GM23248 (cell line): ENCODE data around the gene GPX4. TPM values are rescaled to one million over a fixed set of nuclear protein-coding genes. Genes with fewer than 3 reads are reported as not detected.

Source experiments
- DNase-seq: peaks from one replicate; pipeline ENCODE4 v3.0.0-alpha.2; 2015
- H2AFZ ChIP-seq: fragments of 200-600 bp; sonication (generic); 2 replicates; pipeline ENCODE4 v1.6.1; 2016; ENCODE audit warnings: antibody characterized with exemption
- H3F3A ChIP-seq: fragments of 200-600 bp; sonication (generic); 2 replicates; pipeline ENCODE4 v1.6.1; 2016; ENCODE audit warnings: mild to moderate bottlenecking, antibody characterized with exemption, mixed run types; ENCODE audit not compliant: insufficient read depth
- H3K27ac ChIP-seq: fragments of 200-600 bp; sonication (generic); 2 replicates; pipeline ENCODE4 v1.5.1; 2016; ENCODE audit warnings: mild to moderate bottlenecking
- H3K27me3 ChIP-seq: fragments of 200-600 bp; sonication (generic); replicated peaks from 2 replicates; pipeline ENCODE4 v1.6.1; 2016; ENCODE audit warnings: mild to moderate bottlenecking; ENCODE audit not compliant: insufficient read depth
- H3K36me3 ChIP-seq: fragments of 200-600 bp; sonication (generic); 2 replicates; pipeline ENCODE4 v1.6.1; 2016; ENCODE audit warnings: low read depth, mild to moderate bottlenecking
- H3K4me1 ChIP-seq: fragments of 200-600 bp; sonication (generic); 2 replicates; pipeline ENCODE4 v1.6.1; 2016; ENCODE audit warnings: mild to moderate bottlenecking; ENCODE audit not compliant: insufficient read depth
- H3K4me2 ChIP-seq: fragments of 200-600 bp; sonication (generic); one replicate; pipeline ENCODE4 v1.6.1; 2016; ENCODE audit warnings: mild to moderate bottlenecking; ENCODE audit not compliant: unreplicated experiment
- H3K4me3 ChIP-seq: fragments of 200-600 bp; sonication (generic); 2 replicates; pipeline ENCODE4 v1.5.1; 2016; ENCODE audit warnings: mild to moderate bottlenecking
- H3K79me2 ChIP-seq: fragments of 200-600 bp; sonication (generic); 2 replicates; pipeline ENCODE4 v1.6.1; 2016; ENCODE audit warnings: mild to moderate bottlenecking; ENCODE audit not compliant: insufficient read depth
- H3K9ac ChIP-seq: fragments of 200-600 bp; sonication (generic); 2 replicates; pipeline ENCODE4 v1.6.1; 2016; ENCODE audit warnings: mild to moderate bottlenecking
- H3K9me2 ChIP-seq: fragments of 200-600 bp; sonication (generic); 2 replicates; pipeline ENCODE4 v1.6.1; 2016; ENCODE audit warnings: mixed run types, mild to moderate bottlenecking, moderate library complexity; ENCODE audit not compliant: insufficient read depth
- H3K9me3 ChIP-seq: fragments of 200-600 bp; sonication (generic); one replicate; pipeline ENCODE4 v1.6.1; 2017; ENCODE audit warnings: low read depth
- H4K20me1 ChIP-seq: fragments of 200-600 bp; sonication (generic); 2 replicates; pipeline ENCODE4 v1.6.0; 2016; ENCODE audit not compliant: insufficient read depth
- EZH2 ChIP-seq: fragments of 200-600 bp; sonication (generic); IDR thresholded peaks from 2 replicates; pipeline ENCODE4 v1.6.1; 2018; ENCODE audit warnings: antibody characterized with exemption, mild to moderate bottlenecking; ENCODE audit not compliant: insufficient read depth, poor library complexity, severe bottlenecking
- EZH2phosphoT487 ChIP-seq: fragments of 200-600 bp; sonication (generic); IDR thresholded peaks from 2 replicates; pipeline ENCODE4 v1.6.1; 2018; ENCODE audit warnings: antibody characterized with exemption, moderate library complexity, mild to moderate bottlenecking, low read depth; ENCODE audit not compliant: insufficient read depth
- WGBS, 2 experiments: methylation state at CpG; one replicate each; pipeline ENCODE4 v1.1.6; 2015 to 2017; ENCODE audit warnings: low lambda C conversion rate in 2 of 2, low coverage in 1 of 2; ENCODE audit errors: missing lambda C conversion rate in 2 of 2; 5-methylcytosine and 5-hydroxymethylcytosine counted together
- in situ Hi-C: fragments of 300-500 bp; cut with MboI; formaldehyde crosslinking; loops from 2 replicates; pipeline ENCODE4 v1.15.0; 2020
- polyA plus RNA-seq: library from polyadenylated mRNA; unstranded; fragments of >200 nt; fragmentation: Nextera tagmentation; extraction: Ambion mirVana; gene quantifications from 2 replicates; pipeline ENCODE4 v1.2.1, GENCODE V29; 2016
- total RNA-seq: library from RNA; depleted of rRNA; stranded (reverse); fragments of >200 nt; shearing (Covaris generic); gene quantifications from 2 replicates; pipeline ENCODE4 v1.2.3, GENCODE V29; 2014

GPX4 gene
- total and polyA plus RNA-seq, 2 experiments from 2014 or later = 298 to 607 TPM

- Histone ChIP-seq H3K27me3 (no peaks in the 10 kb centered on the region), H3K9me3 (no peaks in the 10 kb centered on the region), H3K36me3 (no peaks in the 10 kb centered on the region), H3K4me1 (no peaks in the 10 kb centered on the region), H2AFZ (no peak overlapping the region), H3K27ac (no peak overlapping the region), H3K9ac (no peak overlapping the region), H4K20me1 (no peaks in the 10 kb centered on the region), H3K4me3 (no peak overlapping the region), H3K4me2 (no peak overlapping the region), H3F3A (no peaks in the 10 kb centered on the region), H3K79me2 (peaks cover 37% of the 10 kb centered on the region), H3K9me2 (no peaks in the 10 kb centered on the region)
- no peak for DNase-seq
- TF ChIP-seq EZH2 (no peak), EZH2phosphoT487 (no peak)
- 93 to 98% methylated on average over 15 of the region's 15 CpGs for WGBS, 2 experiments
- in situ Hi-C loops = no loop called here
Measured at GRCh38 chr19:1139126-1139525, 35.3 kb downstream of the GPX4 start.

GRCh38 chr19:1140272-1141027 is 36.7 kb downstream of the GPX4 start:
- 84 to 89% methylated on average over 22 to 39 of the region's 39 CpGs for WGBS, 2 experiments
- no peak for TF ChIP-seq EZH2phosphoT487
- no peak for TF ChIP-seq EZH2
- Histone ChIP-seq H3K27ac (no peak overlapping the region), H4K20me1 (no peaks in the 10 kb centered on the region), H3K36me3 (no peaks in the 10 kb centered on the region), H3K4me3 (no peak overlapping the region), H3K4me1 (no peaks in the 10 kb centered on the region), H3F3A (no peaks in the 10 kb centered on the region), H3K9ac (no peak overlapping the region), H3K9me3 (no peaks in the 10 kb centered on the region), H3K79me2 (peaks cover 31% of the 10 kb centered on the region), H3K9me2 (no peaks in the 10 kb centered on the region), H2AFZ (no peak overlapping the region), H3K27me3 (no peaks in the 10 kb centered on the region), H3K4me2 (no peak overlapping the region)
- in situ Hi-C loops = no loop called here
- no peak for DNase-seq

DNA sequence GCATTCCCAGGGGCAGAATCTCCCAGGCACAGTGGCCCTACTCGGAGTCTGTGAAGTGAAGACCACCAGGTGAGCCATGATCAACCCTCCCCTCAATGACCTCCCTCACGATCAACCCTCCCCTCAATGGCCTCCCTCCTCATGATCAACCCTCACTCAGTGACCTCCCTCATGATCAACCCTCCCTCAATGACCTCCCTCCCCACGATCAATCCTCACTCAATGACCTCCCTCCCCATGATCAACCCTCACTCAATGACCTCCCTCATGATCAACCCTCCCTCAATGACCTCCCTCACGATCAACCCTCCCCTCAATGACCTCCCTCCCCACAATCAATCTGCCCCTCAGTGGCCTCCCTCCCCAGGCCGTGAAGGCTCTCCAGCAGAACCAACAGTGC is 38.1 kb downstream of the GPX4 start:
- no peaks in the 10 kb centered on the region for H3K36me3 ChIP-seq
- peaks cover 17% of the 10 kb centered on the region for H3K79me2 ChIP-seq
- no peak for DNase-seq
- no peak overlapping the region for H3K4me2 ChIP-seq
- in situ Hi-C loops = no loop called here
- H3K4me3 ChIP-seq = no peak overlapping the region
- H3F3A ChIP-seq = no peaks in the 10 kb centered on the region
- TF ChIP-seq EZH2 (no peak), EZH2phosphoT487 (no peak)
- WGBS, 2 experiments = 75 to 80% methylated on average over 5 of the region's 5 CpGs
- no peak overlapping the region for H3K9ac ChIP-seq
- no peak overlapping the region for H2AFZ ChIP-seq
- H3K9me3 ChIP-seq = no peaks in the 10 kb centered on the region
- H3K9me2 ChIP-seq = no peaks in the 10 kb centered on the region
- H3K27me3 ChIP-seq = no peaks in the 10 kb centered on the region
- H3K27ac ChIP-seq = no peak overlapping the region
- H3K4me1 ChIP-seq = no peaks in the 10 kb centered on the region
- H4K20me1 ChIP-seq = no peaks in the 10 kb centered on the region

DNA sequence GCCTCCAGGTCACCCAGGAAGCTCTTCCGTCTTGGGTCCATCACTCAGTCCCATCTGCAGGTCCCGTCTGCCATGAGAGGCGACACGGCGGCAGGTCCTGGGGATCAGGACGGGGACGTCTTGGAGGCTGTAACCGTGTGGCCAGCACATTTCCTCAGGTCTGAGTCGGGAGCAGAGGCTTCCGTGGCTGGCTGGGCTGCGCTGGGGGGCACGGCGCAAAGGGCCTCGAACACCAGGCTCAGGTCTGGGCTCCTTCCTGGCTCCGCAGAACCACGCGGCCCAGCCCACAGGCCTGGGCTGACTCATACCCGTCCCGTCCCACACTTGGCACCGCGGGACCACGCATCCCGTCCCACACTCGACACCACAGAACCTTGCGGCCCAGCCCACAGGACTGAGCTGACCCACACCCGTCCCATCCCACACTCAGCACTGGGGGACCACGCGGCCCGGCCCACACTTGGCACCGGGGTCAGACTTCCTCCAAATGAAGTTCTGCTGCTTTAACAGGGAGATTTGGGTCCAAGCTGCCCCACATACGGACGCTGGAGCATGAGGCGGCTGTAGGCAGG is 40.1 kb downstream of the GPX4 start:
- Histone ChIP-seq H3K36me3 (no peaks in the 10 kb centered on the region), H3K27me3 (no peaks in the 10 kb centered on the region)
- 93 to 95% methylated on average over 25 to 33 of the region's 33 CpGs for WGBS, 2 experiments

More for the DNA sequence above, 40.1 kb downstream of the GPX4 start:
- H3K9ac ChIP-seq = no peak overlapping the region
- in situ Hi-C loops = no loop called here
- H3K4me3 ChIP-seq = no peak overlapping the region
- H3K27ac ChIP-seq = no peak overlapping the region
- no peak overlapping the region for H3K4me2 ChIP-seq
- H3K4me1 ChIP-seq = no peaks in the 10 kb centered on the region
- no peaks in the 10 kb centered on the region for H3K9me3 ChIP-seq
- H3K79me2 ChIP-seq = peaks cover 17% of the 10 kb centered on the region
- no peak overlapping the region for H2AFZ ChIP-seq
- no peaks in the 10 kb centered on the region for H3F3A ChIP-seq
- H4K20me1 ChIP-seq = no peaks in the 10 kb centered on the region
- TF ChIP-seq EZH2phosphoT487 = no peak
- TF ChIP-seq EZH2 = no peak
- no peaks in the 10 kb centered on the region for H3K9me2 ChIP-seq
- no peak for DNase-seq
